Effector memory CD4-positive, alpha-beta T cell (primary cell): ENCODE results near the gene HMX1.

Source experiments
- DNase-seq, 3 donors: peaks; one replicate each; pipeline ENCODE4 v3.0.0-alpha.2; 2020
- H3K27ac ChIP-seq: 2 replicates; pipeline ENCODE4 v1.7.0; 2013; ENCODE audit warnings: mild to moderate bottlenecking, low read length, moderate library complexity; ENCODE audit not compliant: insufficient read depth, poor library complexity, severe bottlenecking
- H3K27me3 ChIP-seq: replicated peaks from 2 replicates; pipeline ENCODE4 v1.7.0; 2013; ENCODE audit warnings: mild to moderate bottlenecking, low read length; ENCODE audit not compliant: insufficient read depth, control insufficient read depth, poor library complexity, severe bottlenecking
- H3K36me3 ChIP-seq: 2 replicates; pipeline ENCODE4 v1.7.0; 2013; ENCODE audit warnings: mild to moderate bottlenecking, low read length, moderate library complexity; ENCODE audit not compliant: control insufficient read depth, insufficient read depth
- H3K4me1 ChIP-seq: 2 replicates; pipeline ENCODE4 v1.7.0; 2013; ENCODE audit warnings: low read length, mild to moderate bottlenecking; ENCODE audit not compliant: control insufficient read depth, insufficient read depth, poor library complexity, severe bottlenecking
- H3K4me3 ChIP-seq: 2 replicates; pipeline ENCODE4 v1.7.0; 2013; ENCODE audit warnings: low read length, low read depth, mild to moderate bottlenecking; ENCODE audit not compliant: insufficient read depth, poor library complexity, severe bottlenecking
- H3K9me3 ChIP-seq: 2 replicates; pipeline ENCODE4 v1.7.0; 2013; ENCODE audit warnings: mild to moderate bottlenecking, low read length, moderate library complexity; ENCODE audit not compliant: control insufficient read depth

HMX1 gene

GRCh38 chr4:8819473-8820177 lies 52.0 kb downstream of the HMX1 start:
- H3K36me3 ChIP-seq = no peaks in the 10 kb centered on the region
- H3K9me3 ChIP-seq = no peaks in the 10 kb centered on the region
- H3K4me1 ChIP-seq = no peaks in the 10 kb centered on the region
- no peak for DNase-seq
- no peak overlapping the region for H3K4me3 ChIP-seq
- no peaks in the 10 kb centered on the region for H3K27me3 ChIP-seq
- no peak overlapping the region for H3K27ac ChIP-seq

- no peaks in the 10 kb centered on the region for H3K36me3 ChIP-seq
- no peaks in the 10 kb centered on the region for H3K4me1 ChIP-seq
- no peak for DNase-seq
- no peaks in the 10 kb centered on the region for H3K9me3 ChIP-seq
- no peak overlapping the region for H3K4me3 ChIP-seq
- no peak overlapping the region for H3K27ac ChIP-seq
- no peaks in the 10 kb centered on the region for H3K27me3 ChIP-seq
These were observed 52.6 kb downstream of the HMX1 start for GRCh38 chr4:8819019-8819418.

GRCh38 chr4:8818063-8818881 lies 53.4 kb downstream of the HMX1 start:
- no peaks in the 10 kb centered on the region for H3K9me3 ChIP-seq
- H3K27me3 ChIP-seq = no peaks in the 10 kb centered on the region
- no peaks in the 10 kb centered on the region for H3K36me3 ChIP-seq
- H3K4me1 ChIP-seq = no peaks in the 10 kb centered on the region
- no peak for DNase-seq
- H3K27ac ChIP-seq = no peak overlapping the region
- H3K4me3 ChIP-seq = no peak overlapping the region

GRCh38 chr4:8817813-8818062 lies 53.9 kb downstream of the HMX1 start:
- H3K27me3 ChIP-seq = no peaks in the 10 kb centered on the region
- H3K27ac ChIP-seq = no peak overlapping the region
- no peaks in the 10 kb centered on the region for H3K9me3 ChIP-seq
- no peak for DNase-seq
- H3K36me3 ChIP-seq = no peaks in the 10 kb centered on the region
- H3K4me1 ChIP-seq = no peaks in the 10 kb centered on the region
- H3K4me3 ChIP-seq = no peak overlapping the region

GRCh38 chr4:8817096-8817812 lies 54.4 kb downstream of the HMX1 start:
- H3K9me3 ChIP-seq = no peaks in the 10 kb centered on the region
- no peak for DNase-seq
- no peaks in the 10 kb centered on the region for H3K4me1 ChIP-seq
- no peak overlapping the region for H3K27ac ChIP-seq
- no peaks in the 10 kb centered on the region for H3K27me3 ChIP-seq
- no peak overlapping the region for H3K4me3 ChIP-seq
- H3K36me3 ChIP-seq = no peaks in the 10 kb centered on the region
